Measurements from ENCODE around the gene HIP1R. TPM values are rescaled to one million over a fixed set of nuclear protein-coding genes. Genes with fewer than 3 reads are reported as not detected.
A peak's percentile ranks its signal among the peaks of the same experiment; 100 is the strongest.

HIP1R gene
- total RNA-seq, 1 experiment from 2014 or later: 33.1 TPM

GRCh38 chr12:122871851-122872780 is 36.9 kb downstream of the HIP1R start:
- Histone ChIP-seq H3F3A (ENCODE audit: insufficient read depth, low read depth) (peaks cover 34% of the 10 kb centered on the region; the same call in 1 of the 2 replicates), H3K79me2 (ENCODE audit: low read depth) (peaks cover 64% of the 10 kb centered on the region), H3K4me1 (replicated peaks; ENCODE audit: insufficient read depth) (no peaks in the 10 kb centered on the region), H3K27ac (peak overlapping the region; percentile 28; the same call in 1 of the 2 replicates), H3K27me3 (ENCODE audit: insufficient read depth, low read depth) (no peaks in the 10 kb centered on the region), H3K4me2 (no peak overlapping the region), H3K36me3 (ENCODE audit: low read depth) (peaks cover 15% of the 10 kb centered on the region; the same call in 1 of the 2 replicates), H3K9me2 (ENCODE audit: insufficient read depth) (no peaks in the 10 kb centered on the region), H3K4me3 (no peak overlapping the region), H2AFZ (no peak overlapping the region), H4K20me1 (ENCODE audit: insufficient read depth) (peaks cover 57% of the 10 kb centered on the region), H3K9me3 (ENCODE audit: insufficient read depth, low read depth) (no peaks in the 10 kb centered on the region)
- peak; percentile 66 to 75 for DNase-seq
- intact Hi-C loops (cut with micrococcal nuclease; ENCODE audit: unreplicated experiment): loop anchor here (1.0 kb wide), 2 partner anchors 15 to 74 kb away; no protein-coding TSS in a partner anchor
- no TSS peak for BruUV-seq (replicated peaks)
- TF ChIP-seq EZH2 (IDR thresholded peaks at IDR 0.05; ENCODE audit: low read depth) (no peak), CTCF (conservative IDR thresholded peaks at IDR 0.05) (no peak)
- ChIA-PET CTCF (interaction anchor here (0.6 to 1.2 kb wide), 2 partner anchors 20 to 98 kb away, joined by 4 read pairs; no protein-coding TSS in a partner anchor), POLR2A (ENCODE audit: unreplicated experiment) (interaction anchor here (0.5 to 1.1 kb wide), 3 partner anchors 16 to 648 kb away, joined by 3 to 19 read pairs (median 5); partner anchors contain the start of gene MPHOSPH9)

GRCh38 chr12:122872815-122873361 is 37.6 kb downstream of the HIP1R start:
- no peaks in the 10 kb centered on the region for H3K9me2 ChIP-seq (ENCODE audit: insufficient read depth)
- TF ChIP-seq EZH2 (IDR thresholded peaks at IDR 0.05; ENCODE audit: low read depth): no peak
- TF ChIP-seq CTCF (conservative IDR thresholded peaks at IDR 0.05): no peak
- peaks cover 72% of the 10 kb centered on the region for H3K79me2 ChIP-seq (ENCODE audit: low read depth)
- no peak overlapping the region for H3K27ac ChIP-seq
- H3K4me3 ChIP-seq: no peak overlapping the region
- intact Hi-C loops (cut with micrococcal nuclease; ENCODE audit: unreplicated experiment): loop anchor here (1.0 kb wide), 2 partner anchors 14 to 73 kb away; no protein-coding TSS in a partner anchor
- BruUV-seq (replicated peaks): no TSS peak
- H3F3A ChIP-seq (ENCODE audit: insufficient read depth, low read depth): peaks cover 30% of the 10 kb centered on the region; the same call in 1 of the 2 replicates
- H4K20me1 ChIP-seq (ENCODE audit: insufficient read depth): peaks cover 65% of the 10 kb centered on the region
- peaks cover 15% of the 10 kb centered on the region; the same call in 1 of the 2 replicates for H3K36me3 ChIP-seq (ENCODE audit: low read depth)
- ChIA-PET POLR2A (ENCODE audit: unreplicated experiment) (interaction anchor here (0.5 to 1.1 kb wide), 2 partner anchors 16 to 649 kb away, joined by 3 to 5 read pairs; no protein-coding TSS in a partner anchor), CTCF (interaction anchor here (1.2 kb wide), 1 partner anchor 21 kb away, joined by 4 read pairs; no protein-coding TSS in a partner anchor)
- H3K9me3 ChIP-seq (ENCODE audit: insufficient read depth, low read depth): no peaks in the 10 kb centered on the region
- no peaks in the 10 kb centered on the region for H3K4me1 ChIP-seq (replicated peaks; ENCODE audit: insufficient read depth)
- H2AFZ ChIP-seq: no peak overlapping the region
- no peak for DNase-seq
- H3K4me2 ChIP-seq: no peak overlapping the region
- H3K27me3 ChIP-seq (ENCODE audit: insufficient read depth, low read depth): no peaks in the 10 kb centered on the region

- Histone ChIP-seq H3K4me2 (no peak overlapping the region), H3K4me1 (replicated peaks; ENCODE audit: insufficient read depth) (no peaks in the 10 kb centered on the region), H2AFZ (no peak overlapping the region), H3K36me3 (ENCODE audit: low read depth) (peaks cover 14% of the 10 kb centered on the region; the same call in 1 of the 2 replicates), H4K20me1 (ENCODE audit: insufficient read depth) (peaks cover 71% of the 10 kb centered on the region), H3F3A (ENCODE audit: insufficient read depth, low read depth) (peaks cover 35% of the 10 kb centered on the region; the same call in 1 of the 2 replicates), H3K9me3 (ENCODE audit: insufficient read depth, low read depth) (no peaks in the 10 kb centered on the region), H3K79me2 (ENCODE audit: low read depth) (peaks cover 78% of the 10 kb centered on the region), H3K27ac (no peak overlapping the region), H3K9me2 (ENCODE audit: insufficient read depth) (no peaks in the 10 kb centered on the region), H3K4me3 (no peak overlapping the region), H3K27me3 (ENCODE audit: insufficient read depth, low read depth) (no peaks in the 10 kb centered on the region)
- intact Hi-C loops (cut with micrococcal nuclease; ENCODE audit: unreplicated experiment): no loop called here
- ChIA-PET CTCF (no interaction called here), POLR2A (ENCODE audit: unreplicated experiment) (interaction anchor here (0.6 kb wide), 1 partner anchor 15 kb away, joined by 3 read pairs; no protein-coding TSS in a partner anchor)
- BruUV-seq (replicated peaks): no TSS peak
- DNase-seq: no peak
- TF ChIP-seq EZH2 (IDR thresholded peaks at IDR 0.05; ENCODE audit: low read depth): no peak
- no peak for TF ChIP-seq CTCF (conservative IDR thresholded peaks at IDR 0.05)
Observed at GRCh38 chr12:122873540-122873939, 38.3 kb downstream of the HIP1R start.

All from PC-9 (cell line).